HG03095 (cell line): ENCODE results near the gene CBS.
"Not testable (repeated sequence)": the region's sequence is repeated elsewhere in the genome, so short reads cannot be mapped to it uniquely, and the experiment has no call there.

Experiments used
- ATAC-seq: cut with Tn5 transposase; IDR thresholded peaks from one replicate; pipeline ENCODE4 v1.9.1; 2021; ENCODE audit warnings: moderate library complexity; ENCODE audit not compliant: unreplicated experiment

CBS gene

GRCh38 chr21:43075170-43076022, at the start of gene CBS:
TSS of gene CBS (minus strand) at chr21:43075835. CDS start at chr21:43072193, 3,642 bp downstream.
- not testable (repeated sequence) for ATAC-seq

GRCh38 chr21:43115956-43116355, 40.3 kb upstream of the CBS start:
- not testable (repeated sequence) for ATAC-seq

GRCh38 chr21:43114483-43114882, 38.8 kb upstream of the CBS start:
- ATAC-seq, result not testable (repeated sequence)

GRCh38 chr21:43109006-43109405, 33.4 kb upstream of the CBS start:
- ATAC-seq, result not testable (repeated sequence)

GRCh38 chr21:43108177-43108576, 32.5 kb upstream of the CBS start:
- not testable (repeated sequence) for ATAC-seq

GRCh38 chr21:43107794-43108137, 32.1 kb upstream of the CBS start:
- not testable (repeated sequence) for ATAC-seq

GRCh38 chr21:43106965-43107793, 31.5 kb upstream of the CBS start, which contains the start of gene U2AF1:
TSS of gene U2AF1 (minus strand) at chr21:43107570. CDS start at chr21:43107494, 76 bp downstream.
- ATAC-seq, result peak; percentile 58

GRCh38 chr21:43104642-43105041, 29.0 kb upstream of the CBS start:
- ATAC-seq, result not testable (repeated sequence)

- not testable (repeated sequence) for ATAC-seq
These were observed 26.6 kb upstream of the CBS start for GRCh38 chr21:43102281-43102680.

GRCh38 chr21:43101676-43102075, 26.0 kb upstream of the CBS start:
- not testable (repeated sequence) for ATAC-seq

- ATAC-seq, result not testable (repeated sequence)
These were observed 25.4 kb upstream of the CBS start for GRCh38 chr21:43101000-43101399.

GRCh38 chr21:43091979-43092614, 16.5 kb upstream of the CBS start:
- ATAC-seq, result not testable (repeated sequence)

GRCh38 chr21:43090947-43091346, 15.3 kb upstream of the CBS start:
- ATAC-seq, result not testable (repeated sequence)

- ATAC-seq, result not testable (repeated sequence)
These were observed 13.8 kb upstream of the CBS start for GRCh38 chr21:43089463-43089862.

GRCh38 chr21:43082587-43083300, 7.1 kb upstream of the CBS start:
- ATAC-seq, result not testable (repeated sequence)

- ATAC-seq, result not testable (repeated sequence)
These were observed 1.0 kb upstream of the CBS start for GRCh38 chr21:43076643-43077042.

- not testable (repeated sequence) for ATAC-seq
These were observed 495 bp upstream of the CBS start for GRCh38 chr21:43076023-43076637.

- not testable (repeated sequence) for ATAC-seq
These were observed 1.1 kb downstream of the CBS start for GRCh38 chr21:43074401-43075169.

GRCh38 chr21:43072742-43073141, 2.9 kb downstream of the CBS start:
- ATAC-seq, result not testable (repeated sequence)
